ENCODE results near the gene ZDHHC11B.

GRCh38 chr5:673831-674629 lies 110.5 kb downstream of the ZDHHC11B start:
- TF ChIP-seq, protein P1, sequence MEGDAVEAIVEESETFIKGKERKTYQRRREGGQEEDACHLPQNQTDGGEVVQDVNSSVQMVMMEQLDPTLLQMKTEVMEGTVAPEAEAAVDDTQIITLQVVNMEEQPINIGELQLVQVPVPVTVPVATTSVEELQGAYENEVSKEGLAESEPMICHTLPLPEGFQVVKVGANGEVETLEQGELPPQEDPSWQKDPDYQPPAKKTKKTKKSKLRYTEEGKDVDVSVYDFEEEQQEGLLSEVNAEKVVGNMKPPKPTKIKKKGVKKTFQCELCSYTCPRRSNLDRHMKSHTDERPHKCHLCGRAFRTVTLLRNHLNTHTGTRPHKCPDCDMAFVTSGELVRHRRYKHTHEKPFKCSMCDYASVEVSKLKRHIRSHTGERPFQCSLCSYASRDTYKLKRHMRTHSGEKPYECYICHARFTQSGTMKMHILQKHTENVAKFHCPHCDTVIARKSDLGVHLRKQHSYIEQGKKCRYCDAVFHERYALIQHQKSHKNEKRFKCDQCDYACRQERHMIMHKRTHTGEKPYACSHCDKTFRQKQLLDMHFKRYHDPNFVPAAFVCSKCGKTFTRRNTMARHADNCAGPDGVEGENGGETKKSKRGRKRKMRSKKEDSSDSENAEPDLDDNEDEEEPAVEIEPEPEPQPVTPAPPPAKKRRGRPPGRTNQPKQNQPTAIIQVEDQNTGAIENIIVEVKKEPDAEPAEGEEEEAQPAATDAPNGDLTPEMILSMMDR (IDR thresholded peaks at IDR 0.05) = no peak
- TF ChIP-seq POLR2A (IDR thresholded peaks at IDR 0.05) = no peak

All from prostate gland (tissue), 2 donors.